NCI-H510A treated with DMSO at 0.1 percent for 48 hours (cell line): ENCODE data around the gene RETREG1.

Experiments used
- DNase-seq: peaks from one replicate; lab custom pipeline; 2025; lab: John Stamatoyannopoulos, UW

The RETREG1 gene

DNA sequence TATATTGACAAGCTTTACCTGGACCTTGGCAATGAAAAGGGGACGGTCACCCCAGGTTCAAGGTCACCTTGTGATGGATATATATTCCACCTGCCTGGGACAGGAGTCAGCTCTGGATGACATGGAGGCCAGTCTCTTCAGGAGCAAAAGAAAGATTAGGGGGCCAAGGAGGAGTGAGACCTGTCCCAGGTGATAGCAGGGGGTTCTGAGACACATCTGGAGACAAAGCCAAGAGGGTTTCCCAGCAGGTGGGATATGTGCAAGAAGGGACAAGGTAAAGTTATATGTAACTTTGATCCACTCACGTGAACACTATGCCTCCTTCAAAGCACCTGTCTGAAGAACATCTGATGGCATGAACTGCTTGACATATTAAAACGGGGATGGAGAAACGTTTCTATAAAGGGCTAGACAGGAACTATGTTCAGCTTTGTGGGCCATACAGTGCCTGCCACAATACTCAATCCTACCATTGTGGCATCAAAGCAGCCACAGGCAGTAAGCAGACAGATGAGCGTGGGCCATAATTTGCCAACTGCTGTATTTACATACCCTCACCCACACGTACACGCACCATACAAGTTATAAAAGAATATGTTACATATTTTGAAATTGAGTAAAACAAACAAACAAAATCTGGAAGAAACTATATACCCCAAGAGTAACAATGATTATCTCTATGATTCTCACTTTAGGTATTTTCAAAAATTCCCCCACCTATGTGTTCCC, 88.3 kb downstream of the RETREG1 start:
- no peak for DNase-seq

DNA sequence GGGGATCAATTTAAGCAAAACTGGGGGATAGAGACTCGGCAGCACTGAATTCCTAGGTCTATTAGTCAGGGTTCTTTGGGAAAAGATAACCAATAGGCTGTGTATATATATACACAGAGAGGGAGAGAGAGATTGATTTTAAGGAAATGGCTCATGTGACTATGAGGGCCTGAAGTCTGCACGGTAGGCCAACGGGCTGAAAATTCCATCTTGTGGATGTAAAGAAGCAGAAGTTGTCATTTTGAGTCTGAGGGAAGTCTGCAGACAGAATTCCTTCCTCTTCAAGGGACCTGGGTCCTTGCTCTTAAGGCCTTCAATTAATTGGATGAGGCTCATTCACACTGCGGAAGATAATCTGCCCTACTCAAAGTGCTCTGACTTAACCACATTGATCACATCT, 91.1 kb downstream of the RETREG1 start:
- no peak for DNase-seq

DNA sequence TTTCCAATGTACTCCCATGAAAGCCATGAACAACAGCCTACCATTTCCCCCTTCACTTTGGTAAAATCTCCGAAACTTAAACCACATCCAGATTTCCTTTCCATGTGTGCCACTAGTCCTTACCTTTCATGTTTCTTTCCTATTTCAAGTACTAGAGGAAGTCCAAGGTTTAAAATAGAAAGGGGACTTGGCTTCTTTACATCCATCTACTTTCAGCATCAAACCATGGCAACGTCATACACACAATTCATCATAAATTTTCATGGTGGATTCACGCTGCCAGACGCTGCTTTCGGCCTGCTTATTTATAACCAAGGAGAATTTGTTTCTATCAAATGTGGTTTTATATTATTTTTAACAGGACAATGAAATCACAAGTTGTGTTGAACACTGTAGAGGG, 92.5 kb downstream of the RETREG1 start:
- DNase-seq: no peak

DNA sequence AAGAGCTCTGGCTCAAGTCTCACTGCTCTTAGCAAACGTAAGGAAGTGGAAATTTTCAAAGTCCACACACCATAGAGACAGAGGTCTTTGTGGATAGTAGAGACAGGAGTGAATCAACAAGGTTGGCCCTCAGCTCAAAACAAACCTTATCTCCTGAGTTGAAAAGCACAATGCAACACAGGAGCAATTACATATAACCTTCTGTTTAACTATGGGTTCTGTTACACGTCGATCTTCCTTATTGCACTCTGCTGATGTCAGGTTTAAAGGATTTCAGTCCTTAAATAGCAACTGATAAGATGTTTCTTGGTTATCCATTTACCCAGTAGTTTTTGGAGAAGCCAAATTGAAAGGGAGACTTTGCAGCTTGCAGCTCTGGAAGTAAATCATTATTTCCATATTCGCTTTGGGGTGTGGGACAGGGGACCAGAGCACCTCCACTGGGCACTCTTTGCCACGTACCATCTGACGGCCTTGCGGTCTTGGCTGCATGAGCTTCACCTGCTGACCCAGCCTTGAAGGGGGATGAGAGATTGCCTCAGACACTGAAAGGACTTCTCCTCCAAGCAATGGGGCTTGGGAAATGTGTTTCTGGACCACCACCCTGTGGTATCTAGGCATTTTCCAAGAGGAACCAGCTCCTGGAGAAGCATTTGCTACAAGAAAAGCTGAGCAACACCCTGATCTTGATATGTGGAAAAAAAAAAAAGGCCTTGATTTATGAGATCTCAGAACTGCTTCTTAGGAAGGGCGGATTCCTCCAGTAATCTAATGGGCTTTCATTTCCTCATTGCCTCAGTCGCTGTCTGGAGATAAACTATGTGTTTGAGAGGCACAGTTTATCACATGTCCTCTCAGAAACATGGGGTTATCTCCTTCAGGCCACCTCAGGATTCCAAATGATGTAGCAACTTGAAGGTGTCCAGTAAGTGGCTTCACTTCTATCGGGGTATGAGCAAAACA, 95.0 kb downstream of the RETREG1 start:
- DNase-seq: no peak

DNA sequence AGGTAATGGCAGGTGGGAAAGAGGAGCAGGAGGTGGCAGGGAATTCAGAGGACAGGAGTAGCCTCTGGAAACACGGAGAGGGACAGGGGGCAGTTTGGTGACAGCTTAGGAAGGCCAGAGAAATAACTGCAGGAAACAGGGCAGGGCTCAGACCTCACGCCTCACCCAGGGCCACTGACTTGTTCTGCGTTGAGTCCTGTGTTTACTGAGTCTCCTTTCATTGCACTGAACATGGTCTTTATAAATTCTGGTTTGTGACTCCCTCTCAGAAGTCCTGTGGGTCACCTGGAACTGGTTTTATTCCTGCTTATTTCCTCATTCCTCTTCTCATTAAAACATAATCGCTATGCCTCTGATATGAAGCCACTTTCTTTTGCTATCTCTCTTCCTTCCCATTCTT, 96.0 kb downstream of the RETREG1 start:
- DNase-seq: no peak

DNA sequence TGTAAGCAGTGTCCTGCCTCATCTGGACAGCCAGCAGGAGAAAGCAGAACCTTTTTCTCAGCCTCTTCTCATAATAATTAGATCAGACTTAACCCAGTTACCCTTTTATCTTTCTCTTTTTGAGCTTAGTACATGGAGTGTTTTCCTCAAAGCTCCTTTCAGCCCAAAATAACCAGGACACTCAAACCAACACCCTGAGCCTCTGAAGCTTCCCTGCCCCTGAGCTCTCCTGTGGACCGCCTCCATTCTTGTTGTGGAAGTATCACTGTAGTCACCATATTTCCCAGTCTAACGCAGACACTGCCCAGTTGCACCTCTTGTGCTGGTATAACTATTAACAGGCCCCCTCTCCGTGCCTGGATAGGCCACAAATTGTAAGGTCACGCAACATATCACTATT, 97.4 kb downstream of the RETREG1 start:
- DNase-seq: no peak

DNA sequence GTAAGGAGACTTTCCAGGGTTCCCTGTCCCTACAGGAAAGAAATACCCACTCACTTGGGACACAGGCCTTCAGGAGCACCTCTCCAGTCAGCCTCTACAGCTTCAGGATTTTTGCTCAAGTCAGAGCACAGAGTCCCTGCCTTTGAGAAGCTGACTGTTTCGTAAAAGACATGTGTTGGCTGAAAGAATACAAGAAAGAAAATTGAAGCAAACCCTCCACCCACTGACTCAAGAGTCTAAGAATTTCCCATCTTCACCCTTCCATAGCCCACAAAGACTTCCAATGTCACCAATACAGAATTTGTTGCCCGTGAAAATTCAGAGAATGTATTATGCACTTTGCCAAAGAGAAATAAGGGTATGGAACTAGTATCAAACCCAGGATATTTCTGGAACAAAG, 98.2 kb downstream of the RETREG1 start:
- DNase-seq: no peak

DNA sequence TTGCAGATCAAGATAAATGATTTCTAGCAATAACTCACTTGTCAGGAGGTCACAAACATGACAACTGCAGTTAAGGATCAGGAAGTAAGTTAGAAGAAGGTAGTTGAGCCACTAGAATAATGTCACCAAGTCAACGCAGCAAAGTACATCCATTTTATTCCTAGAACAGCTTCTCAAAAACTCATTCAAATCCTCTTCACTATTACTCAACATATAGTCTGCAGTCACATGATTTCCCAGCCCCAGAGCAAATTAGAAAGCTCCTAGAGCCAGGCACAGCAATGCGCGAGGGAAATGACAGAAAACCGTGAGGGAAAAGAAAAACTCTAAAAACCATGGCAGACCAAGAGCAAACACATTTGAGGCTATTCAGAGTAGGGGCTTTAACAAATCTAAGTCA, 101.3 kb downstream of the RETREG1 start:
- no peak for DNase-seq

DNA sequence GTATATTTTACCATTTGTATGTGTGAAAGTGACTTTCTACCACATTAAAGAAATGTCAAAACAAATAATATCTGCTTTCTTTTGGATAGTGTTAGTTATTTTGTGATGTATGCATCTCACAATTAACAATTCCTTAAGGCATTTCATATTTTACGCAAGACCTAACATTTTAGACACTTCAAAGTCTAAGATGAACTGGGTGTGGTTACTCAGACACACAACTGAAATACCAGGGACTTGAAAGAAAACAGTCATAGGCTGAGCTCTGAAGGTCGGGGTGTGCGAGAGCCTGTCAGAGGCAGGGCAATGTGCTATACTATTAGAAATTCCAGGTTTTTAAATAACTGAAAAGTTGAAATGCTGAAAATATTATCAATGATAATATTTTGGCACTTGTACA, 106.7 kb downstream of the RETREG1 start:
- DNase-seq: no peak

DNA sequence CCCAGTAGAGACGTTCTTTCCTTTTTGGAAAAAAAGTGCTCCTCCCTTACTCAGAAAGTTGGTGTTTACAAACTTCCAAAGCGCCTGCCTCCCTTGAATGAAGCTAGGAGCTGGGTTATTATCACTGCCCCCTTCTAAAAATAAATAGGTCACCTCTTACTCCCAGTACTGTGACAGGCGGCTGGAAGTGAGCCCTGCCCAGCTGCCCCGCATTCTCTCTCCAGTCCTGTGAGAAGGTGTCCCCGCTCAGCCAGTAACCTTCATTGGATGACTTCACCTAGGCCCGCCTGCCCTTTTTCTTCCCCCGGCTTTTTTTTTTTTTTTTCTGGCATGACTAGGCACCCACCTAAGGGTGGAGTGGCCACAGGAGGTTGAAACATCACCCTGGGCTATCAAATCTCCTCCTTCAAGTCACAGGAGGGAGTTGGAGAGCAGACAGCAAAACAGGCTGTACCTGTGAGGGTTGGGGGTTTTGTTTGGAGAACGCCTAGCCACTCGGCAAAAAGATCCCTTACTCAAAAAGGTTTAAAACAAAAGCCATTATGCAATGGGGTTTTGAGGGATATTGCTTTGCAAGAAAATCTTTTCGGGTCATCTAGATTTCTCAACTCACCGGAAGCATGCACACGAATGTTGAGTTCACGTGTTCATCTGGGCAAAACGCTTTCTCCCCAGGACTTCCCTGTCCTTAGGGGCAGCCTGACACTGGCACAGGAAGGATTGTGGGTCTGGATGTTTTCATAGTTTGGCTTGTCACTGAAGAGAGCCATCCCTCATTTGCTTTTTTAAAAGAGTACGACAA, 107.9 kb downstream of the RETREG1 start:
- DNase-seq: peak; percentile 69

DNA sequence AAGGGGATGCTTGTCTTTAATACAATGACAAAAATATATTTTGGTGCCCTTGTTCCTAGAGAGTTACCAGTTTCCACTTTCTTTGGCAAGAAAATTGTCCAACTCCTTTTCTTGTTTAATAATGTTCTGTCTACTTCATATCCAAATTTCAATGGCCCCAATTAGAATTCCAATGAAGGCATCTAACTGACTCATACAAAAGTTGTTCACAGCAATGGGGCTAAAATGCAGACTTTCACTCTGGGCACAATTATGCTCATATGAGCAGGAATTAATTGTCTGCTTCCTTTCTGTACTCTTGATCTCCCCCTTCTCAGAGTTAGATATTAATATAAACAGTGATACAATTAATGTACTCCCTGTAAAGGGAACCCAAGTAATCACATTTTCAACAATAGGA, 109.1 kb downstream of the RETREG1 start:
- DNase-seq: no peak

DNA sequence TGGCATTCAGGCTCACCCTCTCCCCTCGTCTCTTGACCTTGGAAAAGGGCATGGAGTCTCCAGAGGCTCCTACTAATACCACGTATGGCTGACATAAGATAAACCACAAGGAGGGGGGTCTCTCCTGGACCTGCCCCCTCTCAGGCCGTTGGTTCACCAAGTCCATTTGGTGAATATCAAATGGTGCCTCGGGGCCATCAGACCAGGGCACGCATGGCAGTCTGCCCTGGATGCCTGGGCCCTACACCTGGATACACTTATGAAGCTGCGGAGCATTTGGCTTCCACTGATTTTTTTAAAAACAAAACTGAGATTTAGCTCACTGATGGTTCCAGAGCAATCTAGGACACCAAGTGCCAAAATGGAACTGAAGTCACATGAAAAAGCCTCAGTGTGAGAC, 110.9 kb downstream of the RETREG1 start:
- DNase-seq: no peak

DNA sequence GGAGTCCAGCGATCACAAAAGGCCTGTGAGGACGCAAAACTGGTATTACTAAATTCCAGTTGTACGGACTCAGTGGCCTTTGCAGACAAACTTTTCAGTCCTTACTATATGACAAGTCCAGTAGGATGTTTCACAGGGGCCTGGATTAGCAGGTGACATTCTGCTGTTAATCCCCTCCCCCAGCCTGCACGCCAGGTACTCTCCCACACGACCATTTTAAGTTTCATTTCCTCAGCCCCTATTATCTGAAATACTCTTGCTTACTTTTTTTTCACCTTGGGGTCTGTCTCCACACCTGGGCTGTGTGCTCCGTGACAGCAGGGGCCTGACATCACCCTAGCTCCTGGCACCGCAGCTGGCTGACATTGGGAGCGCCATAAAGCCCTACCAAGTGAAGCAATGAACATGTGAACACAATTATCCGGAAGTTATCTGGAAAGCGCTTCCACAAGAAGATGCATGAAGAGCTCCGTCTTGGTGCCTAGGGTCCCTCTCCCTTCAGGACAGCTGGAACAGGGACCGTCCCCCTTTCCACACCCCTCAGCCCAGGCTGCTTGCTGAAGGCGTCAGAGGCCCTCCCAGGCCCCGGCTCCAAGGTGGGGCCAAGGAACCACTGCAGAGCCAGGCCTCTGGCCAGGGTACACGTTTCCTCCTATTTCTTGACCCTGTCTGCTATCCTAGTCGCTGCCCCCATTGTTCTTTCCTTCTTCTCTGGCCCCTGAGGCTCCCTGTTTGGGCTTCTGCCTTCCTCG, 111.5 kb downstream of the RETREG1 start:
- DNase-seq: no peak

DNA sequence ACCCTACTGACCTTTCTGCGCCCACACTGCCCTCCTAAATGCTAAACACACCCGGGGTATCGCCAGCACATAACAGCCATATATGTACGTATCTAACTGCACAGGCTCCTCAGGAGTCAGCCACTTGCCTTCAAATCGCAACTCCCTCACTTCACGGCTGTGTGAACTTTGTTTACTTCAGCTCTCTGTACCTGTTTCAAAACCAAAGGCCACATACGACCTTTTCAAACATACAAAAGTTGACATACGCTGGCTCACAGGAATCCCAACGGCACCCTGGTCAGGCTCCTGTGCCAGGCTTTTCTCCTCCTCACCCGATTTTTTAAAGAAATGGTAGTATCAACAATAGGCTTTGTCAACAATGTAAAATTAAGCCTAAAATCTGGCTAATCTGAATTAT, 112.2 kb downstream of the RETREG1 start:
- no peak for DNase-seq

DNA sequence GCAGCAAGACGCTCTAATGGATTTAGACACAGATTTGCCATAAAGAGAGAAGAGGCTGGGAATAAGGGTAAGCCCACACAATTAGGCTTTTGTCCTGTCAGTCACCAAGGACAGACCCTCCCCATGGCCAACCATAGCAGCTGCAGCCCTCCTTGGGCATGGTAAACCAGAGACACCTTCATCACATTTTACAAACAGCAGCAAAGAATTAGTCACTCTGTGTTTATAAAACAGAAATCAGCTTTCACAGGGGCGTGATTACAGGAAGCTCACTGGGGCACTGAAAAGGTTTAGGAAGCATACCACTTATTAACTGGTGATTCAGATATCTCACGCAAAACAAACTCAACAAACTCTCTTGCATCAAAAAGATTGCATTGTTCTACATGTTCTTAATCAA, 113.9 kb downstream of the RETREG1 start:
- no peak for DNase-seq

DNA sequence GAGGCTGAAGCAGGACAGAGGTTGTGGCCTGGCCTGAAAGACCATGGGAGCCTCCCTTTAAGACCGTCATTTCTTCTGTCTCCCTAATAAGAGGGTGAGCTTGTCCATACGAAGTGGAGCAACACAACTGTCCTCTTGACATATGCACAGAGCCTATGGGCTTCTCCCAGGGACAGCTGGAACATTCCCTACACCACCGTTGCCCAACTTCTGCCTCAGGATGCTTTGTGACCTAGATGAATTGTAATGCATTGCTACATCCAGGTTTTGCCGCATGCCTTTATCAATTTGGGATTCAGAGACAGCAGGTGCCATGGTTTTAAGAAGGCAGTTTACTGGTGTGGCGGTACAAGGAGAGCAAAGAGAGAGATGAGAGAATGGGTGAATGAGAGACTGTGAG, 116.8 kb downstream of the RETREG1 start:
- DNase-seq: no peak

DNA sequence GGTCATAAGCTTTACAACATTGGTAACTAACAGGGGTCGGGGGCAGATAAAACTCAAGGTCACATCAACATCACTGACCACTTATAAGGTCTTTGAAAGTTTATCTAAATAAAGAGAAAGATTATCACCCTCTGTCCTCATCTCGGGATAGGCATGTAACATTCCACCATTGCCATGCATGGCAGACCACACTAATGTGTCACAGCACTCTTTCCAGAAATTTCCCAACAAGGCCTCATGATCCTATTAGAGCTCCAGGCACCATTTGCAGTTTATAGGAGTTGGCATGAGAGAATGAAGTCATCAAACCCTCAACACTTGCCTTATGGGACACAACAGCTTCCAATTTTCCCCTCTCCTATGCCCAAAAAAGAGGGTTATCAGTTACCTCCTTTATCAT, 119.3 kb downstream of the RETREG1 start:
- no peak for DNase-seq

DNA sequence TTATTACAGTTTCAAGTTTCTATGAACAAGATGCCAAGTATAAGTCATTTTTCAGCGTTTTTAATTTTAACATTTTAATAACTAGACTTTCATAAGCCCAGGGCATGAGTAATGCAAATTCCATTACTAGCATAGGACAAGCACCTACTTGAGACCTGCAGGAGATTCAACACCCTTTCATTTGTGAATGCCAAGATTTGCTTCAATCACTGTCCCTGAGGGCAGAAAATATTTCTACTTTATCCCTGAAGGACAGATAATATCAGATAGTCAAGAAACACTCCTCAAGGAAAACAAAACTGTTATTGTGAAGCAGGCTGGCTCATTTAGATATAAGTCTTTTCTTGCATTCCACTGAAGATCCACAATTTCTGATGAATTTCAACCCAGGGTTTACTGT, 123.5 kb downstream of the RETREG1 start:
- no peak for DNase-seq

DNA sequence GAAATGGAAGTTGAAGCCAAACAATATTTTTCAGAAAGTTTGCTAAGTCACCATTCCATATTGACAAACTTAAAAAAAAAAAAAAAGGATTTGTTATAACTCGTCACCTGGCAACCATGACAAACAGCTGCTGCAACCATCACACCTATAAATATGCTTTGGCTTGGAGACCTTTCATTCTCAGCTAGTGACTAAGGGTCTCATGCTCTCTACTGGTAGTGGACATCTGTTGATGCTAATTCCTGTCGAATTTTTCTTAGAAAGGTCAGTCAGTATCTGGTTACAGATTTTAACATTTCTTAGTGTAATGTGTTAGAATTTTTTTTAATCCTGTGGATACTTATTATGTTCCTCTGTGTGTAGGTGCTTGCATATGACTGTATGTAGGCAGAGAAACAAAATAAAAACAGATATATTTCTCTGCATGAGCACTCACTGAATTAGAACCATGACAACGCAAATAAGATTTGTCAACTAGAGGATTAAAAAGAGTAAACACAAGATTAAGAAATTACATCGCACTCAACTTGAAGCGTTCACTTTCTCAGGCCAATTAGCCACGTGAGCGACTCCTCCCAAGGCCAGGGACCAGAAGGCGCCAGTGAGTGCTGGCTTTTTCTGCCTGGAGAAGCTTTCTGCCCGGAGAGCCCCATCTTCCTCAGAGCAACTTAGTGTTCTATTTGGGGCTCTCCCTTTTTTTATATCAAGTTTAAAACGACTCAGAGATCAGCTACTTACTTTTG, 124.2 kb downstream of the RETREG1 start:
- DNase-seq: no peak

DNA sequence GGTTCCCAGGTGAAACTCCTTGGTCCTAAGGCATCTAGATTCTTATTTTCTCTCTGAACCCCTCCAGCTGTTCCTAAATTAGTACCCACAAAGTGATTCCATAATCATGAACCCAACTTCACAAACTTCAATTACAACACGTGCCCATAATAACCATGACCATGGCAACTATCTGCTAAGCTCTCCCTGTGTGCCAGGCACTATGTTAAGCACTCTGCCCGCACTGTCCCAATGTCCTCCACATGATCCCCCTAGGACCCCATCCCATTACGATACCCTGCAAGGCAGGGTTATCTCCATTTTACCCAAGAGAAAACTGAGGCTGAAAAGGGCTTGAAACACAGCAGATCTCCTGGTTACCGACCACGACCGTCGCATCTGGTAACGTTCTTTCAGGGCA, 125.9 kb downstream of the RETREG1 start:
- no peak for DNase-seq

DNA sequence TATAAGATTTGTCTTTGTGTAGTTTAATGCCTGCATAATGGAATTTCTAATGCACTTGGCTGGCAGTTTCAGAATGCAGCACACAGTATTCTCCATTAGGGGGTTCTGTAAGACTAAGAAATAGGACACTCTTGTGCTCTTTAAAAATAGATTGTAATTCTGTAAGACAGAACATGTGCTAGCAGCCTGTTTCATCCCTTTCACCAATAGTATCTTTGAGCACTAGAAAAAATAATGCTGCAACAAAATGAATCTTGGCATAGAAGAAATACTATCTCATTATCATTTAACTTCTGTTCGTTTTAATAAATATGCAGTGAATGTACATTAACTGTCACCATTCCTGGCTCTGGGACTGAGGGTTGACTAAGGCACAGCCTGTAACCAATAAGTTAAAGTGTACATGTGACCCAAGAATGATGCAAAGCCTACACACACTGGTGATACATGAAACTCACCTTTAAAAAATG, 127.4 kb downstream of the RETREG1 start:
- peak; percentile 66 for DNase-seq
